Measurements from ENCODE around the gene ANO1. TPM values are rescaled to one million over a fixed set of nuclear protein-coding genes. Genes with fewer than 3 reads are reported as not detected.

Gene ANO1
- total RNA-seq, 1 experiment from 2014 or later = 184 TPM

DNA sequence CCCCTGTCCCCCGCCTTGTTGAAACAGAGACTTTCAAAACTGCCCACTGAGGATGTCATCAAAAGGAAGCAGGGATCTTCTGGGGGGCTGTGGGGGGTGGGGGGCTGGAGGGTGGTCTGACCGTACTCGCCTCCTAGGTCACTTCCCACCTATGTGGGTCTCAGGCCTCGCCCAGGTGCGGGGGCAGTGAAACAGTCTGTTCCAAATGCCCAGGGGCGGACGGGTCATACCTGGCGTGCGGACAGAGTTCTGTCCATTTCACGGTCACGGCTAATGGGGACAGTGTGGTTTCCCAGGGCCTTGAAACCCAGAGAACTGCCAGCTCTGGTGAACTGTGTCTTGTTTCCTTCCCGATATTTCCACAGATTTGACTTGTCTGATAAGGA is 27.2 kb downstream of the ANO1 start:
- intact Hi-C loops (cut with micrococcal nuclease) = no loop called here
- ATAC-seq = no peak
- TF ChIP-seq, protein P1, sequence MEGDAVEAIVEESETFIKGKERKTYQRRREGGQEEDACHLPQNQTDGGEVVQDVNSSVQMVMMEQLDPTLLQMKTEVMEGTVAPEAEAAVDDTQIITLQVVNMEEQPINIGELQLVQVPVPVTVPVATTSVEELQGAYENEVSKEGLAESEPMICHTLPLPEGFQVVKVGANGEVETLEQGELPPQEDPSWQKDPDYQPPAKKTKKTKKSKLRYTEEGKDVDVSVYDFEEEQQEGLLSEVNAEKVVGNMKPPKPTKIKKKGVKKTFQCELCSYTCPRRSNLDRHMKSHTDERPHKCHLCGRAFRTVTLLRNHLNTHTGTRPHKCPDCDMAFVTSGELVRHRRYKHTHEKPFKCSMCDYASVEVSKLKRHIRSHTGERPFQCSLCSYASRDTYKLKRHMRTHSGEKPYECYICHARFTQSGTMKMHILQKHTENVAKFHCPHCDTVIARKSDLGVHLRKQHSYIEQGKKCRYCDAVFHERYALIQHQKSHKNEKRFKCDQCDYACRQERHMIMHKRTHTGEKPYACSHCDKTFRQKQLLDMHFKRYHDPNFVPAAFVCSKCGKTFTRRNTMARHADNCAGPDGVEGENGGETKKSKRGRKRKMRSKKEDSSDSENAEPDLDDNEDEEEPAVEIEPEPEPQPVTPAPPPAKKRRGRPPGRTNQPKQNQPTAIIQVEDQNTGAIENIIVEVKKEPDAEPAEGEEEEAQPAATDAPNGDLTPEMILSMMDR (conservative IDR thresholded peaks at IDR 0.05; ENCODE audit: low read depth, low read length) = no peak
- TF ChIP-seq EZH2 (IDR thresholded peaks at IDR 0.05; ENCODE audit: low read length, unreplicated experiment) = no peak

DNA sequence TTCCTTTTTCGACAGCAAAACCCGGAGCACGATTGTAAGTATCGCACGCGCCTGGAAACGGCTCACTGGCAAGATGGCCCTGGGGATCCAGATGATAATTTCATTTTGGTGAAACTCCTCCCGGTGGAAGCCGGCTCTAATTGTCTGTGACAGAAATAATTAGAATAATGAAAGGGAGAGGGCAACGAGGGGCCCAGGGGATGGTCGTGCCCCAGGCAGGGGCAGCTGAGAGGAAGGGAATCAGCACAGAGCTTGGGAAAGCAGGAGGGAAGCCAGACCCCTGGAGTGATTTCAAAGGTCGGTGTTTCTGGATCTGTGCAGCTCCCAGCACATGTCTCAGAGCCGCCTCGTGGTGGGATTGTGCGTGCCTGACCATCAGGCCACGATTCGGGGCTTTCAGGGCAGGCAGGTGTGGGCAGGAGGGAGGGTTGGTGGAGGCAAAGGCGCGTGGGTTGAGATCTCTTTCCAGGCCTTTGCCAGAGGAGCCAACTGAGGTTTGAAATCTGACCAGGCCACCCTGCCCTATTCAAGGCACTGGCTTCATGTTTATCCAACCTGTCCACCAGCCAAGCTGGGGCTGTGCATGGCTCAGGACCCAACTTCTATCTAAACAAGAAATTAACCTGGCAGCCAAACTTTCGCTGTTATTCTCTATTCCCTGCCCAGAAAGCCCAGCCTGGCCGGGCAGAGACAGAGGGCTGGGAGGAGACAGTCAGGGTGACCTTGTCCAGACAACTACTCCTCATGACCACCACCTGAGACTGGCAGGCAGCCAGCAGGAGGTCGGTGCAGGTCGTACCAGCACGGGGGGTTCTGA is 27.8 kb downstream of the ANO1 start:
- CTCF ChIA-PET = interaction anchor here (0.6 kb wide), 1 partner anchor 190 kb away, joined by 3 read pairs; no protein-coding TSS in a partner anchor
- TF ChIP-seq, protein P1 (conservative IDR thresholded peaks at IDR 0.05; ENCODE audit: low read depth, low read length) = no peak
- TF ChIP-seq EZH2 (IDR thresholded peaks at IDR 0.05; ENCODE audit: low read length, unreplicated experiment) (no peak), EZH2phosphoT487 (IDR thresholded peaks at IDR 0.05; ENCODE audit: borderline replicate concordance, low read length) (no peak)
- no peak overlapping the region for H2AFZ ChIP-seq (ENCODE audit: low read length)
- intact Hi-C loops (cut with micrococcal nuclease) = no loop called here
- no peaks in the 10 kb centered on the region for H3K27me3 ChIP-seq (ENCODE audit: low read length)
- no peak overlapping the region for H3K27ac ChIP-seq (ENCODE audit: low read length)
- peaks cover 17% of the 10 kb centered on the region for H3K79me2 ChIP-seq (ENCODE audit: low read length)
- 0 out of 2 replicates have a peak, but pooled peaks cover 8% of the 10 kb centered on the region for H4K20me1 ChIP-seq (ENCODE audit: low read length)
- H3K4me1 ChIP-seq (ENCODE audit: insufficient read depth, low read length) = no peaks in the 10 kb centered on the region
- DNase-seq = no peak
- H3K36me3 ChIP-seq (ENCODE audit: low read depth, low read length) = peaks cover 81% of the 10 kb centered on the region
- no peaks in the 10 kb centered on the region for H3F3A ChIP-seq (ENCODE audit: low read length, unreplicated experiment)
- H3K4me3 ChIP-seq (ENCODE audit: low read length) = no peak overlapping the region
- no peaks in the 10 kb centered on the region for H3K9me3 ChIP-seq (ENCODE audit: low read length)
- no peak overlapping the region for H3K4me2 ChIP-seq (ENCODE audit: low read length)
- no peaks in the 10 kb centered on the region for H3K9me2 ChIP-seq (replicated peaks; ENCODE audit: low read length)
- no TSS peak for BruUV-seq (replicated peaks)
- POLR2A ChIA-PET (ENCODE audit: unreplicated experiment) = no interaction called here
- no peak for ATAC-seq
- H3K9ac ChIP-seq (ENCODE audit: low read length) = no peak overlapping the region

More for the DNA sequence above, 27.2 kb downstream of the ANO1 start:
- Histone ChIP-seq H3K4me2 (ENCODE audit: low read length) (no peak overlapping the region), H3K79me2 (ENCODE audit: low read length) (peaks cover 23% of the 10 kb centered on the region), H3K9me2 (replicated peaks; ENCODE audit: low read length) (no peaks in the 10 kb centered on the region), H3K27me3 (ENCODE audit: low read length) (no peaks in the 10 kb centered on the region), H3K9ac (ENCODE audit: low read length) (no peak overlapping the region), H3K9me3 (ENCODE audit: low read length) (no peaks in the 10 kb centered on the region), H3K4me3 (ENCODE audit: low read length) (no peak overlapping the region), H3K36me3 (ENCODE audit: low read depth, low read length) (peaks cover 80% of the 10 kb centered on the region), H3K4me1 (ENCODE audit: insufficient read depth, low read length) (no peaks in the 10 kb centered on the region), H3K27ac (ENCODE audit: low read length) (no peak overlapping the region), H3F3A (ENCODE audit: low read length, unreplicated experiment) (no peaks in the 10 kb centered on the region), H4K20me1 (ENCODE audit: low read length) (peaks cover 13% of the 10 kb centered on the region; the same call in 1 of the 2 replicates), H2AFZ (ENCODE audit: low read length) (no peak overlapping the region)
- CTCF ChIA-PET = no interaction called here
- DNase-seq = no peak
- POLR2A ChIA-PET (ENCODE audit: unreplicated experiment) = no interaction called here
- BruUV-seq (replicated peaks) = no TSS peak

DNA sequence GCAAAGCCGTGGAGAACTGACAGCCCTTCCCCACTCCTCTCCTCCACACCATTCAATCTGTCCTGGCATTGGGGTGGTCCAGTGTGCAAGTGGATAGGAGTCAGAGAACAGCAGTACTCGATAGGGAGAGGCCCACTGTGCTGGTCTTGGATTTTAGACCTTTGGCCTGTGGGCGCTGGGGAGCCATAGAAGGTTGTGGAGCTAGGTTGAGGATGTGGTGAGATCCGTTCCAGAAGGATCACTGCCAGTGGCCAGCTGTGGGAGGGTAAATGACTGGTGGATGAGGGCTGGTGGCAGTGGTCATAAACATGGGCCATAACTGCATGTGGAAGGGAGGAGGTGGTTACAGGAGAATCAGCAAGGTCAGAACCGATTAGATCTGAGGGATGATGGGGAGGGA is 28.6 kb downstream of the ANO1 start:
- ChIA-PET CTCF (no interaction called here), POLR2A (ENCODE audit: unreplicated experiment) (no interaction called here)
- DNase-seq (no peak), ATAC-seq (no peak)
- Histone ChIP-seq H3K9ac (ENCODE audit: low read length) (no peak overlapping the region), H3F3A (ENCODE audit: low read length, unreplicated experiment) (no peaks in the 10 kb centered on the region), H3K9me2 (replicated peaks; ENCODE audit: low read length) (no peaks in the 10 kb centered on the region), H3K4me3 (ENCODE audit: low read length) (no peak overlapping the region), H3K27ac (ENCODE audit: low read length) (no peak overlapping the region), H3K79me2 (ENCODE audit: low read length) (peaks cover 11% of the 10 kb centered on the region), H3K9me3 (ENCODE audit: low read length) (no peaks in the 10 kb centered on the region), H2AFZ (ENCODE audit: low read length) (no peak overlapping the region), H3K4me2 (ENCODE audit: low read length) (no peak overlapping the region), H4K20me1 (ENCODE audit: low read length) (0 out of 2 replicates have a peak, but pooled peaks cover 7% of the 10 kb centered on the region), H3K36me3 (ENCODE audit: low read depth, low read length) (peaks cover 85% of the 10 kb centered on the region), H3K4me1 (ENCODE audit: insufficient read depth, low read length) (no peaks in the 10 kb centered on the region), H3K27me3 (ENCODE audit: low read length) (no peaks in the 10 kb centered on the region)
- intact Hi-C loops (cut with micrococcal nuclease) = no loop called here
- TF ChIP-seq EZH2 (IDR thresholded peaks at IDR 0.05; ENCODE audit: low read length, unreplicated experiment) (no peak), EZH2phosphoT487 (IDR thresholded peaks at IDR 0.05; ENCODE audit: borderline replicate concordance, low read length) (no peak)
- TF ChIP-seq, protein P1 (conservative IDR thresholded peaks at IDR 0.05; ENCODE audit: low read depth, low read length) = no peak
- BruUV-seq (replicated peaks) = no TSS peak

Data from PC-3 (cell line).